ENCODE data around the gene DGKI.
"Not testable (repeated sequence)": the region's sequence is repeated elsewhere in the genome, so short reads cannot be mapped to it uniquely, and the experiment has no call there.

Gene DGKI

DNA sequence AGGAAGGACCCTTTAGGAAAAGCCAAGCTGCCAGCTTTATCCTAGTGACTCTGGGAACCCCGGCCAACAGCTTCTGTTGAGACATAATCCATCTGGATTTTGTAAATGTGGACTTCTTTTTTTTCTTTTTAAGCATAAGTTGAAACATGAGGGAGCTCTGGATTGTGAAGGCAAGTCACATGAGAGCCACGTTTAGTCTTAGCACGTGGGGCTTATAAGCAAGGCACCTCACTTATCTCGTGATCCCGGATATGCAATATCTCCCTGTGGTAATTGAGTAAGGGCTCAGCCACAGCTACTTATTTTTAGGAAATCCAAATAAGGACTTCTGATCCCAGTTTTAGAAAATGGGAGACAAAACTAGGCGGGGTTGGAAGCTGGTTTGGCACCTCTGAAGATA, 392.0 kb downstream of the DGKI start:
- FAIRE-seq, result no peak

GRCh38 chr7:137454246-137454724, 392.5 kb downstream of the DGKI start:
- FAIRE-seq, result peak; percentile 61

GRCh38 chr7:137453356-137453755, 393.4 kb downstream of the DGKI start:
- no peak for FAIRE-seq

GRCh38 chr7:137449016-137449415, 397.8 kb downstream of the DGKI start:
- FAIRE-seq, result no peak

DNA sequence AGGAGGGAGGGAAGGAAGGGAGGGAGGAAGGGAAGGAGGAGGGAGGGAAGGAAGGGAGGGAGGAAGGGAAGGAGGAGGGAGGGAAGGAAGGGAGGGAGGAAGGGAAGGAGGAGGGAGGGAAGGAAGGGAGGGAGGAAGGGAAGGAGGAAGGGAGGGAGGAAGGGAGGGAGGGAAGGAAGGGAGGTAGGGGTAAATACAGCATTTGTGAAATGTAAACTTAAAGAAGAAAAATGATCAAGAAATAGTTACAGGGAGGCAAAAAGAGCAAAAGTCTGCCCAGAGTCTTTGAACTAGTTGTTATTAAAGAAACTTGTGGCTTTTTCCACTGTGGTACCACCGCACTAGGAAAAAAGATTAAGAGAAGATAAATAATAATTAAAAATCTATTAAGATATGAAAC, 398.2 kb downstream of the DGKI start:
- FAIRE-seq, result not testable (repeated sequence)

GRCh38 chr7:137446025-137446424, 400.7 kb downstream of the DGKI start:
- FAIRE-seq, result no peak

DNA sequence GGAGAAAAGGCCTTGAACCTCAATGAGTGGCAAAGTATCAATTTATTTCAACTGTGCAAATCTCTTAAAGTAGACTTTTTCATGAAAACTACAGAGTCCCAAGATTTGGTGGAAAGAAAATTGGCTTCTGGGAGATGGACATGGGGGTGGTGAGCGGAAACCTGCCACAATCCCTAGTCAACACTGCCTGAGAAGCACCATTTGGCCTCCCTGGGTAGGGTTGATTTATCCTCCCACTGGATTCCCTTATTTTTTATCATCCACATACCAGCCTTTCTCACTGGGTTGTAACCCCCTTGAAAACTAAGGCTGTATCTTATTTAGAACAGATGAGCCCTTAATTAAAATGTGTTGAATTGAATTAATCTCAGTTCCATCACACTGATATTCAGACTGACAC, 401.5 kb downstream of the DGKI start:
- no peak for FAIRE-seq

DNA sequence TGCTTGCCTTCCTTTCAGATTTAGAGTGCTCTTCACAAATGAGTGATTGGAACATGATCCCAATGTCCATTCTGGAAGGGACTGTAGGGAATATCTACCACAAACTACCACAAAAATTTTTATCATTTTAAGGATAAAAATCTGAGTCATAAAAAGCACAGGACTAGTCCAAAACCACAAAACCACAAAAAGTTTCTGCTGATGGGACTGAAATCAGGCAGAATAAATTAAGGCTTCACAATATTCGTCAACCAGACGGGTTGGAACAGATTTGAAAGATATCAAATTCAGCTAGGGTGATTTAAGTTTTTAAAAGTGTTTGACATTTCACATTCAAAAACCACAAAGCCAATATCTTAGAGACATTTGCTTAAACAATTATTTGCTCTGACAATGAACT, 403.2 kb downstream of the DGKI start:
- no peak for FAIRE-seq

DNA sequence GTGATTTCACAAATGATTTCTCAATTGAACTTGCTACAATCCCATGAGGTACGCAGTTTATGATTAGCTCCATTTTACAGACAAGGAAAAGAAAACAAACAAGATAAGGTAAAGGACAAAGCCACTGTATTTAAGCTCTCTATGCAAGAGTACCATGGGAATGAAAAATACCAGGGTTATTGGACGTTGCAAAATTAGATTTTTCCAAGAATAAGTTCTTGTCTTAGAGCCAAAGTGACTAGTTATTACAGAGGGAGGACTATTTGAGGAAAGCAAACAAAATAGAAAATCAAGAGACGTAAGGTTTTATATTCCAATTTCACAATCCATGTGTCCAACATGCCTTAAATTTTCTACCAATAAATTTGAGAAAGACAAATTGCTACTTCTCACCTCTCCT, 405.3 kb downstream of the DGKI start:
- FAIRE-seq, result no peak

GRCh38 chr7:137439829-137440825, 406.6 kb downstream of the DGKI start:
- no peak for FAIRE-seq

- FAIRE-seq, result no peak
These were observed 411.8 kb downstream of the DGKI start for GRCh38 chr7:137434946-137435345.

- FAIRE-seq, result no peak
These were observed 412.2 kb downstream of the DGKI start for GRCh38 chr7:137434530-137434929.

GRCh38 chr7:137423321-137423720, 423.5 kb downstream of the DGKI start:
- no peak for FAIRE-seq

GRCh38 chr7:137421366-137421765, 425.4 kb downstream of the DGKI start:
- no peak for FAIRE-seq

GRCh38 chr7:137418841-137419240, 427.9 kb downstream of the DGKI start:
- FAIRE-seq, result no peak

DNA sequence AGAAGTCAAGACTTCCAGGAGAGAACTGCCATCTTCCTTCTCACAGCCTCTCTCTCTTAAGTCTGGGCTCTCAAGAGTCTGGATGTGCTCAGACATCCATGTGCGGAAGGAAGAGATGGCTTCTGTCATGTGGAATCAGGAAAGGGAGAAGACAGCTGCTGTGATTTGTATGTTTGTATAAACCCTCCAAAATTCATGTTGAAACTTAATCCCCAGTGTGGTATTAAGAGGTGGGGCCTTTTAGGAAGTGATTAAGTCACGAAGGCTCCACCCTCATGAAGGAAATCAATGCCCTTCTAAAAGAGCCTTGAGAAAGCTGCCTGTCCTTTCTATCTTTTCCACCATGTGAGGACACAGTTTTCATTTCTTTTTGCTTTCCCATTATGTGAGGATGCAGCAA, 429.3 kb downstream of the DGKI start:
- no peak for FAIRE-seq

- FAIRE-seq, result no peak
These were observed 432.9 kb downstream of the DGKI start for GRCh38 chr7:137413901-137414300.

GRCh38 chr7:137411446-137411845, 435.3 kb downstream of the DGKI start:
- no peak for FAIRE-seq

- FAIRE-seq, result no peak
These were observed 438.6 kb downstream of the DGKI start for GRCh38 chr7:137408126-137408525.

GRCh38 chr7:137407078-137407477, 439.7 kb downstream of the DGKI start:
- no peak for FAIRE-seq

- no peak for FAIRE-seq
These were observed 442.0 kb downstream of the DGKI start for GRCh38 chr7:137404660-137405317.

DNA sequence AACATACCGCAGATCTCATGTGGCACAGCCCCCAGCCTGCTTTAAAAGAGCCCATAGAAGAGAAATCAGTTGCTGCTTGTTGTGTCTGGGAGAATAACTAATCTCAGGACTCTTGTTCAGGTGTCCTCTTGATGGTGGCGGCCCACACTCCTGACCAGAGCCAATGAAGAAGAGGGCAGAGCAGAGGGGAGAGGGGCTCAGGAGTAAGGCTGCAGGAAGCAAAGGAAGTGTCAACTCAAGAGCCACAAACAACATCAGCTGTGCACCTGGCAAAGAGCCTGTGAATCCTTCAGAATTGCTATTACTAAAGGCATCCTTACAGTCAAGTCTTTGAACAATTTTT, 443.4 kb downstream of the DGKI start:
- FAIRE-seq, result no peak

DNA sequence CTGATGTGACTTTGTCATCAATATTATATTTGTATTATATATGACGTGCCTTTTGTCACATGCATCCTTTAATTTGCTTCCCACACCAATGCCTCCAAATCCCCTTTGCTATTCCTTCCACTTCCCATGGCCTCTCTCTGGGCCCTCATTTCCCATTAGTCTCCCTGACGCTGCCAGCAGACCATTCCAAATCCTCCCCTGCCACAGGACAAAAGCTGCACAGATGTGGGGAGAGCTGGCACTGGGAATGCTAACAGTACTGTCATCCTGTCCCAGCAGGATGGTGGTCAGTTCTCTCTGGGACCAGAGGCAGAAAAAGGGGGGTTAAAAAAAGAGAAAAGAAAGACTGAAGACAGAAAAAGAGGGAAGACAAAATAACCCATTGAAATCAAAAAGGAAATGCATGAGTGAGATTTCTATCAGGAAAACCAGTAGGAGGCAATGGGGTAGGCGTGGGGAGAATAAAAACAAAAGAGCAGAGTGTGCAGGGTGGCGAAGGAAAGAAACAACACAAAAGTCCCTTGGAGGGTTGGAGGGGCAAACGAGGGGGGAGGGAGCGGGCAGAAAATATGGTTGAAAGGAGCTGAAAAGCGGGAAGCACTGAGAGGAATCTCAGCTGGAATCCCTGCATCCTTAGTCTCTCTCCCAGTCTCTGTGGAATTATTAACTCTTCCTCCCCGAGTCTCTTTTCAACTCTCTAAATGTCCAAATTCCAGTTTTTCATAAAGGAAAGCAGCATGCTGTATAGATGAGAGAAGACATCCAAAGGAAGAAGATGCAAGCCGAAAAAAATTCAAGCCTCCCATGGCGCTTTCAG, 444.0 kb downstream of the DGKI start:
- no peak for FAIRE-seq

All from colon (tissue), 2 donors.